DOHH2 (cell line): ENCODE measurements around the gene TRRAP.
A peak's percentile ranks its signal among the peaks of the same experiment; 100 is the strongest.

ENCODE experiments used
- H3F3A ChIP-seq: fragments of 200-600 bp; sonication (generic), shearing (Covaris generic); 2 replicates; pipeline ENCODE4 v1.6.0; 2016; ENCODE audit warnings: antibody characterized with exemption, mild to moderate bottlenecking; ENCODE audit not compliant: control insufficient read depth, insufficient read depth
- H3K27ac ChIP-seq: fragments of 200-600 bp; sonication (generic); 2 replicates; pipeline ENCODE4 v1.5.1; 2014; ENCODE audit warnings: low read depth, mild to moderate bottlenecking, low read length, moderate library complexity
- H3K27me3 ChIP-seq: fragments of 200-600 bp; sonication (generic); 2 replicates; pipeline ENCODE4 v1.6.1; 2014; ENCODE audit warnings: mild to moderate bottlenecking, low read length, mixed read lengths; ENCODE audit not compliant: control insufficient read depth
- H3K36me3 ChIP-seq: fragments of 200-600 bp; sonication (generic); 2 replicates; pipeline ENCODE4 v1.6.1; 2014; ENCODE audit warnings: mild to moderate bottlenecking, low read length, moderate library complexity, mixed read lengths; ENCODE audit not compliant: control insufficient read depth
- H3K4me1 ChIP-seq: fragments of 200-600 bp; sonication (generic); 2 replicates; pipeline ENCODE4 v1.6.1; 2014; ENCODE audit warnings: mild to moderate bottlenecking, low read length, mixed read lengths; ENCODE audit not compliant: control insufficient read depth
- H3K4me2 ChIP-seq: fragments of 200-600 bp; sonication (generic); 2 replicates; pipeline ENCODE4 v1.6.0; 2014; ENCODE audit warnings: mild to moderate bottlenecking, low read length, moderate library complexity
- H3K4me3 ChIP-seq: fragments of 200-600 bp; sonication (generic); 2 replicates; pipeline ENCODE4 v1.5.1; 2014; ENCODE audit warnings: mild to moderate bottlenecking, low read length, mixed read lengths
- H3K79me2 ChIP-seq: fragments of 200-600 bp; sonication (generic); 2 replicates; pipeline ENCODE4 v1.6.1; 2014; ENCODE audit warnings: mild to moderate bottlenecking, low read length, mixed read lengths; ENCODE audit not compliant: control insufficient read depth
- H3K9me2 ChIP-seq: fragments of 200-600 bp; sonication (generic); replicated peaks from 2 replicates; pipeline ENCODE4 v1.6.1; 2014; ENCODE audit warnings: mild to moderate bottlenecking, low read length, mixed read lengths; ENCODE audit not compliant: control insufficient read depth
- H3K9me3 ChIP-seq: fragments of 200-600 bp; sonication (generic); 2 replicates; pipeline ENCODE4 v1.6.1; 2014; ENCODE audit warnings: antibody characterized with exemption, low read length, mixed read lengths; ENCODE audit not compliant: control insufficient read depth, insufficient read depth
- H4K20me1 ChIP-seq: fragments of 200-600 bp; sonication (generic); 2 replicates; pipeline ENCODE4 v1.6.0; 2014; ENCODE audit warnings: low read depth, mild to moderate bottlenecking, antibody characterized with exemption, low read length, moderate library complexity; ENCODE audit not compliant: control insufficient read depth, insufficient read depth
- CTCF ChIP-seq: fragments of 200-600 bp; sonication (generic); IDR thresholded peaks from one replicate; pipeline ENCODE4 v1.5.1; 2014; ENCODE audit warnings: antibody characterized with exemption, mild to moderate bottlenecking, low read depth, low read length; ENCODE audit not compliant: poor library complexity, severe bottlenecking
- EZH2phosphoT487 ChIP-seq: fragments of 200-600 bp; sonication (generic); IDR thresholded peaks from 2 replicates; pipeline ENCODE4 v1.6.1; 2017; ENCODE audit warnings: borderline replicate concordance, mild to moderate bottlenecking, antibody characterized with exemption, low read length, moderate library complexity, mixed read lengths

The TRRAP gene

GRCh38 chr7:98878365-98879197, at the start of gene TRRAP:
TSS of gene TRRAP (plus strand) at chr7:98878532. CDS start at chr7:98881151, 2,619 bp downstream.
- Histone ChIP-seq H3K4me1 (peaks cover 32% of the 10 kb centered on the region), H3K9me3 (no peaks in the 10 kb centered on the region), H3F3A (peaks cover 8% of the 10 kb centered on the region), H4K20me1 (peaks cover 7% of the 10 kb centered on the region; the same call in 1 of the 2 replicates), H3K4me2 (peak within 1 kb of the TSS; percentile 74), H3K4me3 (peak within 1 kb of the TSS; percentile 85), H3K9me2 (no peaks in the 10 kb centered on the region), H3K27ac (peak within 1 kb of the TSS; percentile 68), H3K36me3 (peaks cover 39% of the 10 kb centered on the region), H3K27me3 (peaks cover 2% of the 10 kb centered on the region; the same call in 1 of the 2 replicates), H3K79me2 (peaks cover 48% of the 10 kb centered on the region)
- TF ChIP-seq CTCF (peak; percentile 89), EZH2phosphoT487 (no peak)

GRCh38 chr7:98830972-98831548, 47.3 kb upstream of the TRRAP start:
- no peak for TF ChIP-seq EZH2phosphoT487
- no peak for TF ChIP-seq CTCF
- H3K27ac ChIP-seq, result no peak overlapping the region

GRCh38 chr7:98831641-98832221, 46.6 kb upstream of the TRRAP start:
- Histone ChIP-seq H3K27me3 (no peaks in the 10 kb centered on the region), H3K79me2 (no peaks in the 10 kb centered on the region), H3K27ac (no peak overlapping the region), H3K4me3 (no peak overlapping the region), H3K4me2 (no peak overlapping the region), H3F3A (no peaks in the 10 kb centered on the region), H3K9me3 (no peaks in the 10 kb centered on the region), H3K36me3 (no peaks in the 10 kb centered on the region), H3K9me2 (no peaks in the 10 kb centered on the region), H4K20me1 (no peaks in the 10 kb centered on the region), H3K4me1 (no peaks in the 10 kb centered on the region)
- no peak for TF ChIP-seq EZH2phosphoT487
- peak; percentile 97 for TF ChIP-seq CTCF

More at GRCh38 chr7:98830972-98831548, 47.3 kb upstream of the TRRAP start:
- Histone ChIP-seq H3K9me3 (no peaks in the 10 kb centered on the region), H3K4me3 (no peak overlapping the region), H3K27me3 (no peaks in the 10 kb centered on the region), H3F3A (no peaks in the 10 kb centered on the region), H3K4me2 (no peak overlapping the region), H3K36me3 (no peaks in the 10 kb centered on the region), H3K9me2 (no peaks in the 10 kb centered on the region), H4K20me1 (no peaks in the 10 kb centered on the region), H3K79me2 (no peaks in the 10 kb centered on the region), H3K4me1 (no peaks in the 10 kb centered on the region)
